Esophagus muscularis mucosa (tissue), 3 donors: ENCODE data around the gene SMC2.

ENCODE experiments used
- POLR2AphosphoS5 ChIP-seq, 2 donors: sonication (generic); formaldehyde crosslinking; IDR thresholded peaks; one replicate each; pipeline ENCODE4 v1.6.1; 2017; ENCODE audit warnings: antibody characterized with exemption in 2 of 2
- TF ChIP-seq, protein P1 (sequence below), 3 experiments: fragments of 200-600 bp in 2 of 3; fragments of 450-650 bp in 1 of 3; sonication (generic) in 2 of 3; IDR thresholded peaks; one replicate each; pipeline ENCODE4 v1.5.1; 2017 to 2019; ENCODE audit warnings: antibody characterized with exemption in 3 of 3, mild to moderate bottlenecking in 2 of 3, moderate library complexity in 1 of 3

DNA sequence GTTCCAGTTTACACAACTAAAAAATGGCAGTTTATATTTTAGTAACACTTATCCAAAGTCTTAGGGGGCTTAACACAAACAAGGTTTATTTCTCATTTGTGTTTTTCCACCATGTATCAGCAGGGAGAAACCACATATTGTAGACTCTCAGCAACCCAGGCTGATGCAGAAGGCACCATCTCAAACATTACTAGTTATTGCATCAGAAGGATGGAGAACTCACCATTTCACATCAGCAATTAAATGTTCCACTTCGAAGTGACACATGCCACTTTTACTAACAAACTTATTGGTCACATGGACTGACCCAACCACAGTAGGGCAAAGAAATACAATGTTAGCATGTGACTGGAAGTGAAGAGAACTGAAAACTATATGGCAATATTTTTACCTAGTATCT, 22.5 kb upstream of the SMC2 start:
- TF ChIP-seq POLR2AphosphoS5 (IDR thresholded peaks at IDR 0.05) = no peak
- TF ChIP-seq, protein P1, sequence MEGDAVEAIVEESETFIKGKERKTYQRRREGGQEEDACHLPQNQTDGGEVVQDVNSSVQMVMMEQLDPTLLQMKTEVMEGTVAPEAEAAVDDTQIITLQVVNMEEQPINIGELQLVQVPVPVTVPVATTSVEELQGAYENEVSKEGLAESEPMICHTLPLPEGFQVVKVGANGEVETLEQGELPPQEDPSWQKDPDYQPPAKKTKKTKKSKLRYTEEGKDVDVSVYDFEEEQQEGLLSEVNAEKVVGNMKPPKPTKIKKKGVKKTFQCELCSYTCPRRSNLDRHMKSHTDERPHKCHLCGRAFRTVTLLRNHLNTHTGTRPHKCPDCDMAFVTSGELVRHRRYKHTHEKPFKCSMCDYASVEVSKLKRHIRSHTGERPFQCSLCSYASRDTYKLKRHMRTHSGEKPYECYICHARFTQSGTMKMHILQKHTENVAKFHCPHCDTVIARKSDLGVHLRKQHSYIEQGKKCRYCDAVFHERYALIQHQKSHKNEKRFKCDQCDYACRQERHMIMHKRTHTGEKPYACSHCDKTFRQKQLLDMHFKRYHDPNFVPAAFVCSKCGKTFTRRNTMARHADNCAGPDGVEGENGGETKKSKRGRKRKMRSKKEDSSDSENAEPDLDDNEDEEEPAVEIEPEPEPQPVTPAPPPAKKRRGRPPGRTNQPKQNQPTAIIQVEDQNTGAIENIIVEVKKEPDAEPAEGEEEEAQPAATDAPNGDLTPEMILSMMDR (IDR thresholded peaks at IDR 0.05) = no peak
